GM18526 (cell line): ENCODE data around the gene ZDHHC14.

Source experiments
- POLR2A ChIP-seq: IDR thresholded peaks from 3 replicates; pipeline ENCODE4 v1.6.1; 2011; ENCODE audit not compliant: insufficient read length; ENCODE audit errors: extremely low read depth

ZDHHC14 gene

GRCh38 chr6:157596461-157596860 lies 215.5 kb downstream of the ZDHHC14 start:
- no peak for TF ChIP-seq POLR2A

GRCh38 chr6:157596886-157597285 lies 215.9 kb downstream of the ZDHHC14 start:
- no peak for TF ChIP-seq POLR2A

- TF ChIP-seq POLR2A: no peak
These were observed 216.7 kb downstream of the ZDHHC14 start for GRCh38 chr6:157597461-157598312.

GRCh38 chr6:157599191-157599590 lies 218.2 kb downstream of the ZDHHC14 start:
- TF ChIP-seq POLR2A: no peak

GRCh38 chr6:157600807-157601206 lies 219.8 kb downstream of the ZDHHC14 start:
- TF ChIP-seq POLR2A: no peak

- TF ChIP-seq POLR2A: no peak
These were observed 221.7 kb downstream of the ZDHHC14 start for GRCh38 chr6:157602521-157603295.

GRCh38 chr6:157603314-157603940 lies 222.4 kb downstream of the ZDHHC14 start:
- TF ChIP-seq POLR2A: no peak

- TF ChIP-seq POLR2A: no peak
These were observed 223.0 kb downstream of the ZDHHC14 start for GRCh38 chr6:157603971-157604370.

GRCh38 chr6:157604816-157605215 lies 223.8 kb downstream of the ZDHHC14 start:
- TF ChIP-seq POLR2A: no peak

GRCh38 chr6:157605484-157605883 lies 224.5 kb downstream of the ZDHHC14 start:
- TF ChIP-seq POLR2A: no peak

GRCh38 chr6:157606516-157606915 lies 225.5 kb downstream of the ZDHHC14 start:
- no peak for TF ChIP-seq POLR2A

GRCh38 chr6:157607317-157608109 lies 226.5 kb downstream of the ZDHHC14 start:
- no peak for TF ChIP-seq POLR2A

GRCh38 chr6:157608221-157609075 lies 227.5 kb downstream of the ZDHHC14 start:
- no peak for TF ChIP-seq POLR2A

- no peak for TF ChIP-seq POLR2A
These were observed 228.1 kb downstream of the ZDHHC14 start for GRCh38 chr6:157609117-157609516.
